Nephron progenitor cell (in vitro differentiated cells): ENCODE data around the gene ROR2.
"Not testable (repeated sequence)": the region's sequence is repeated elsewhere in the genome, so short reads cannot be mapped to it uniquely, and the experiment has no call there.

Source experiments
- DNase-seq: peaks from one replicate; pipeline ENCODE4 v3.0.0; 2021
- H3K27ac Mint-ChIP-seq: 2 replicates; pipeline ENCODE4 v1.8.0; 2021; ENCODE audit warnings: mild to moderate bottlenecking, moderate library complexity, mixed read lengths
- H3K27me3 Mint-ChIP-seq: 2 replicates; pipeline ENCODE4 v1.8.0; 2021; ENCODE audit warnings: mild to moderate bottlenecking, low read depth, mixed read lengths; ENCODE audit not compliant: poor library complexity
- H3K36me3 Mint-ChIP-seq: 2 replicates; pipeline ENCODE4 v1.8.0; 2021; ENCODE audit warnings: low read depth, mixed read lengths
- H3K4me1 Mint-ChIP-seq: 2 replicates; pipeline ENCODE4 v1.8.0; 2021; ENCODE audit warnings: mixed read lengths
- H3K4me3 Mint-ChIP-seq: 2 replicates; pipeline ENCODE4 v1.8.0; 2021; ENCODE audit warnings: mild to moderate bottlenecking, moderate library complexity, mixed read lengths
- H3K9me3 Mint-ChIP-seq: 2 replicates; pipeline ENCODE4 v1.8.0; 2021; ENCODE audit warnings: mild to moderate bottlenecking, moderate library complexity, mixed read lengths
- TF ChIP-seq, protein P1 (sequence below): fragments of 200-600 bp; sonication (generic); IDR thresholded peaks from 2 replicates; pipeline ENCODE4 v1.5.0; 2021; ENCODE audit warnings: antibody characterized with exemption

The ROR2 gene

DNA sequence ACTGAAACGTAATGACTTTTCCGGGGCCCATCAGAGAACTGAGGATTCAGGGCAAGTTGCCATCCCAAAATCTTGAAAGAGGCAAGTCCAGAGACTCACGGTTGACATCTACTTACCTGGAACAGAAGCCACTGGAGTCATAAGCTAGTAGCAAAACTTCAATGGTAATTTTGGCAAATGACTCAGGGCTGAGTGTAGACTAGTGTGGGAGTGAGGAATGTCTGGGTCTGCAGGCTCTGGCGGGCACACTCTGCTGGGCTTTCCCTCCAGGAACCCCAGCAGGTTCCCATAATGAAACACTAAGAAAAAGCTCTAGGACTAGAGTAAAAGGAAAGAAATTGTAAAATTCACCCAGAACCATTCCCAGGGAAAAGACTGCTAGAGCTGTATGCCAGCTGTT is 403.5 kb downstream of the ROR2 start:
- DNase-seq = no peak
- Mint-ChIP-seq H3K27me3 (peaks cover 15% of the 10 kb centered on the region), H3K4me3 (no peak overlapping the region), H3K9me3 (peaks cover 12% of the 10 kb centered on the region), H3K27ac (no peak overlapping the region), H3K36me3 (no peaks in the 10 kb centered on the region), H3K4me1 (no peaks in the 10 kb centered on the region)
- TF ChIP-seq, protein P1, sequence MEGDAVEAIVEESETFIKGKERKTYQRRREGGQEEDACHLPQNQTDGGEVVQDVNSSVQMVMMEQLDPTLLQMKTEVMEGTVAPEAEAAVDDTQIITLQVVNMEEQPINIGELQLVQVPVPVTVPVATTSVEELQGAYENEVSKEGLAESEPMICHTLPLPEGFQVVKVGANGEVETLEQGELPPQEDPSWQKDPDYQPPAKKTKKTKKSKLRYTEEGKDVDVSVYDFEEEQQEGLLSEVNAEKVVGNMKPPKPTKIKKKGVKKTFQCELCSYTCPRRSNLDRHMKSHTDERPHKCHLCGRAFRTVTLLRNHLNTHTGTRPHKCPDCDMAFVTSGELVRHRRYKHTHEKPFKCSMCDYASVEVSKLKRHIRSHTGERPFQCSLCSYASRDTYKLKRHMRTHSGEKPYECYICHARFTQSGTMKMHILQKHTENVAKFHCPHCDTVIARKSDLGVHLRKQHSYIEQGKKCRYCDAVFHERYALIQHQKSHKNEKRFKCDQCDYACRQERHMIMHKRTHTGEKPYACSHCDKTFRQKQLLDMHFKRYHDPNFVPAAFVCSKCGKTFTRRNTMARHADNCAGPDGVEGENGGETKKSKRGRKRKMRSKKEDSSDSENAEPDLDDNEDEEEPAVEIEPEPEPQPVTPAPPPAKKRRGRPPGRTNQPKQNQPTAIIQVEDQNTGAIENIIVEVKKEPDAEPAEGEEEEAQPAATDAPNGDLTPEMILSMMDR = no peak

DNA sequence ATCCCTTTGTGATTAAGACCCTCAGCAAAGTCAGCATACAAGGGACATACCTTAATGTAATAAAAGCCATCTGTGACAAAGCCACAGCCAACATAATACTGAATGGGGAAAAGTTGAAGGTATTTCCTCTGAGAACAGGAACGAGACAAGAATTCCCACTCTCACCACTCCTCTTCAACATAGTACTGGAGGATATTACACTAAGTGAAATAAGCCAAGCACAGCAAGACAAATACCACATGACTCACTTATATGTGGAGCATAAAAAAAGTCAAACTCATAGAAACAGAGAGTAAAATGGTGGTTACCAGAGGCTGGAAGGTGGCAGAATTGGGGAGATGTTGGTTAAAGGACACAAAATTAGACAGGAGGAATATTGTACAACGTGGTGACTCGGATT is 408.3 kb downstream of the ROR2 start:
- no peak for DNase-seq
- peaks cover 11% of the 10 kb centered on the region for H3K27me3 Mint-ChIP-seq
- no peak overlapping the region for H3K27ac Mint-ChIP-seq

DNA sequence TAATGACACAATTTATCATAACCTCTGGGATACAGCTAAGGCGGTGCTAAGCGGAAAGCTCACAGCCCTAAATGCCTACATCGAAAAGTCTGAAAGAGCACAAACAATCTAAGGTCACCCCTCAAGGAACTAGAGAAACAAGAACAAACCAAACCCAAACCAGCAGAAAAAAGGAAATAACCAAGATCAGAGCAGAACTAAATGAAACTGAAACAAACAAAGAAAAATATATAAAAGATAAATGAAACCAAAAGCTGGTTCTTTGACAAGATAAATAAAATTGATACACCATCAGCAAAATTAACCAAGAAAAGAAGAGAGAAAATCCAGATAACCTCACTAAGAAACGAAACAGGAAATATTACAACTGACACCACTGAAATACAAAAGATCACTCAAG is 409.5 kb downstream of the ROR2 start:
- not testable (repeated sequence) for H3K27ac Mint-ChIP-seq, DNase-seq, H3K36me3 Mint-ChIP-seq, H3K4me3 Mint-ChIP-seq
- peaks cover 20% of the 10 kb centered on the region for H3K4me1 Mint-ChIP-seq
- H3K27me3 Mint-ChIP-seq = peaks cover 10% of the 10 kb centered on the region
- H3K9me3 Mint-ChIP-seq = peaks cover 17% of the 10 kb centered on the region

More for the DNA sequence above, 408.3 kb downstream of the ROR2 start:
- TF ChIP-seq, protein P1 = no peak
- H3K4me1 Mint-ChIP-seq = peaks cover 8% of the 10 kb centered on the region
- H3K9me3 Mint-ChIP-seq = peaks cover 17% of the 10 kb centered on the region
- H3K36me3 Mint-ChIP-seq = no peaks in the 10 kb centered on the region
- no peak overlapping the region for H3K4me3 Mint-ChIP-seq

DNA sequence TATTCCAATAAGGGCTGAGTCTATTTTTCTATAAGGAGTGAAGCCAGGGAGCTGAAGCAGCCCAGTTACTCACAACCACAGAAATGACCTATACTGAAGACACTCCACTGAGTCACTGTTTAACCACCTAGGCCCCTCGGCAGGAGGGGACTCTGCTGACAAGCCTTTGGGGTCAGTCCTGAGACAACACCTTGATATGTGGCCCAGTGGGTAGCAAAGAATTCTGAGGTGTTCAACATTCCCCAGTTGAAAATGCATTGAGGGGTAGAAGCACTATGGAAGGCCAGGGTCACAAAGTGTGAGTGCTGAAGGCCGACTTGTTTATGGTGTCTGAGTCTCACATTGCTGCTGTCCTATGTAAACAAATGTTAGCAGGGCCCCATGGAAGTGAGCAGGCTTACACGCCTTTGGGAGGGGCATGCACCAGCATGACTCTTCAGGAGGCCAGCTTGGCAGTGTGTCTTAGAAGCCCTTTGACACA is 413.8 kb downstream of the ROR2 start:
- H3K4me3 Mint-ChIP-seq = no peak overlapping the region
- H3K9me3 Mint-ChIP-seq = peaks cover 17% of the 10 kb centered on the region
- H3K4me1 Mint-ChIP-seq = peaks cover 32% of the 10 kb centered on the region
- TF ChIP-seq, protein P1 = no peak
- peaks cover 22% of the 10 kb centered on the region for H3K27me3 Mint-ChIP-seq
- H3K27ac Mint-ChIP-seq = peak overlapping the region; percentile 59
- H3K36me3 Mint-ChIP-seq = no peaks in the 10 kb centered on the region
- DNase-seq = peak; percentile 44

DNA sequence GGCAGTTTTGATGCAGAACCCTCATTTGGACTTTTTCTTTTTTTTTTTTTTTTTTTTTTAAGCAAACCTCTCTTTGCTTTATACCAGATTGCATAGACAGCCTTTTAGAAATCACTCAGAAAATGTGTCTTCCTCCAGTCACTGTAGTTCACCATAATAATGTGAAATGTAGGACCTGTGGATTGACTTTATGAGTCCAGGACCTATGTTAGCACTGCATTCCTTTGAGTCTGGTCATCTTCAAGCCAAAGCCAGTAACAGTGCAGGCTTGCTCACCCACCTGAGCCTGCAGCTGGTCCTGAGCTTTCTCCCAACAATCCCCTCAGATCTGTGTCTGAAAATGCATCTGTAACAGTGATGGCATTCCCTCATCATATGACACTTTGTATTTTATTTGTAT is 415.7 kb downstream of the ROR2 start:
- Mint-ChIP-seq H3K4me3 (no peak overlapping the region), H3K4me1 (peaks cover 44% of the 10 kb centered on the region)
- DNase-seq = no peak

DNA sequence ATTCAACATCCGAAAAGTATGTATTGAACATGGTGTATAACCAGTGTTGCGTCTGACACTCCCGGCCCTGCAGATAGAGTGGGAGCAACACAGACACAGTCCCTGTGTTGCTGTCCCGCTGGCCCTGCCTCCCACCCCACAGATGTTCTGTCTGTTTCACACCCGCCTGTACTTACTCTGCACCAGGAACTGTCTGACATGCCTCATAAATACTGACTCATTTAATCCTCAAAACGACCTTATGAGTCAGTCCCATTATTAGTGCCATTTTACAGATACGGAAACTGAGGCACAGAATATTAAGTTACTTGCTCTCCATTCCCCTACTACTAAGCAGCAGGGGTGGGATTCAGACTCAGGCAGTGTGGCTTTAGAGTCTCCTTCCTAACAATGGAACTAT is 416.6 kb downstream of the ROR2 start:
- DNase-seq = no peak
- Mint-ChIP-seq H3K4me1 (peaks cover 49% of the 10 kb centered on the region), H3K27me3 (peaks cover 17% of the 10 kb centered on the region)

More for the DNA sequence above, 415.7 kb downstream of the ROR2 start:
- TF ChIP-seq, protein P1 = no peak
- Mint-ChIP-seq H3K27ac (no peak overlapping the region), H3K9me3 (peaks cover 15% of the 10 kb centered on the region), H3K36me3 (no peaks in the 10 kb centered on the region), H3K27me3 (peaks cover 22% of the 10 kb centered on the region)

More for the DNA sequence above, 416.6 kb downstream of the ROR2 start:
- TF ChIP-seq, protein P1 = no peak
- Mint-ChIP-seq H3K4me3 (no peak overlapping the region), H3K27ac (no peak overlapping the region), H3K9me3 (peaks cover 5% of the 10 kb centered on the region), H3K36me3 (no peaks in the 10 kb centered on the region)
